Gastrocnemius medialis (tissue), 4 donors: ENCODE measurements around the gene CENPW. TPM values are rescaled to one million over a fixed set of nuclear protein-coding genes. Genes with fewer than 3 reads are reported as not detected.
A peak's percentile ranks its signal among the peaks of the same experiment; 100 is the strongest.

Experiments
- ATAC-seq, 2 donors: fragments of 150-250 bp; one replicate each; pipeline ENCODE4 v1.9.1; 2016
- DNase-seq, 2 donors: peaks; one replicate each; pipeline ENCODE4 v3.0.0-alpha.2; 2019
- H3K27ac ChIP-seq, 4 donors: fragments of 200-600 bp; sonication (generic); 1 replicate in 1 of 4; 2 replicates in 3 of 4; pipeline ENCODE4 v1.5.1; 2016 to 2018; ENCODE audit warnings: mild to moderate bottlenecking in 2 of 4, moderate library complexity in 1 of 4
- H3K27me3 ChIP-seq, 3 donors: fragments of 200-600 bp; sonication (generic) in 2 of 3; 1 replicate in 1 of 3; 2 replicates in 2 of 3; pipeline versions ENCODE4 v1.5.1 to v1.6.0; 2016 to 2019; ENCODE audit warnings: mild to moderate bottlenecking in 1 of 3, moderate library complexity in 1 of 3
- H3K36me3 ChIP-seq, 2 donors: fragments of 200-600 bp; sonication (generic) in 1 of 2; one replicate each; pipeline ENCODE4 v1.5.1; 2017 to 2018
- H3K4me1 ChIP-seq, 2 donors: fragments of 200-600 bp; sonication (generic) in 1 of 2; one replicate each; pipeline ENCODE4 v1.5.1; 2016 to 2017; ENCODE audit warnings: mild to moderate bottlenecking in 2 of 2
- H3K4me3 ChIP-seq, 4 donors: fragments of 200-600 bp; sonication (generic) in 3 of 4; 1 replicate in 1 of 4; 2 replicates in 3 of 4; pipeline ENCODE4 v1.5.1; 2016 to 2019; ENCODE audit warnings: mild to moderate bottlenecking in 2 of 4
- H3K9me3 ChIP-seq, 3 donors: fragments of 200-600 bp; sonication (generic) in 2 of 3; 1 replicate in 1 of 3; 2 replicates in 2 of 3; pipeline ENCODE4 v1.5.1; 2016 to 2019
- POLR2A ChIP-seq, 2 donors: fragments of 450-650 bp; IDR thresholded peaks; one replicate each; pipeline ENCODE4 v1.6.1; 2017; ENCODE audit warnings: antibody characterized with exemption in 2 of 2, mild to moderate bottlenecking in 2 of 2, moderate library complexity in 2 of 2
- in situ Hi-C, 4 donors: fragments of 200-750 bp; cut with MboI; loops; one replicate each; pipeline versions ENCODE4 v1.15.0 to v1.8.0; 2017; ENCODE audit warnings: low sequenced_read_pairs in 4 of 4
- intact Hi-C: fragments of 100-400 bp; cut with DNase I; formaldehyde crosslinking; loops from one replicate; pipeline ENCODE4 v1.15.1; 2023; ENCODE audit warnings: low total_unique reads
- total RNA-seq, 4 donors: library from RNA; depleted of rRNA; stranded (reverse); fragments of >200 nt; gene quantifications; one replicate each; pipeline versions ENCODE4 v1.1.0 to v1.2.3, GENCODE V29; 2016
- TF ChIP-seq, protein P1 (sequence below), 5 experiments: fragments of 450-650 bp in 3 of 5; fragments of 200-600 bp in 2 of 5; sonication (generic) in 2 of 5; IDR thresholded peaks in 4 of 5; conservative IDR thresholded peaks in 1 of 5; 1 replicate in 4 of 5; 2 replicates in 1 of 5; pipeline ENCODE4 v1.5.1; 2016 to 2019; ENCODE audit warnings: antibody characterized with exemption in 5 of 5, mild to moderate bottlenecking in 3 of 5, moderate library complexity in 3 of 5

Gene CENPW
- total RNA-seq, 4 donors from 2014 or later = 1.6 to 2.2 (median 2.1) TPM; not detected in 1

DNA sequence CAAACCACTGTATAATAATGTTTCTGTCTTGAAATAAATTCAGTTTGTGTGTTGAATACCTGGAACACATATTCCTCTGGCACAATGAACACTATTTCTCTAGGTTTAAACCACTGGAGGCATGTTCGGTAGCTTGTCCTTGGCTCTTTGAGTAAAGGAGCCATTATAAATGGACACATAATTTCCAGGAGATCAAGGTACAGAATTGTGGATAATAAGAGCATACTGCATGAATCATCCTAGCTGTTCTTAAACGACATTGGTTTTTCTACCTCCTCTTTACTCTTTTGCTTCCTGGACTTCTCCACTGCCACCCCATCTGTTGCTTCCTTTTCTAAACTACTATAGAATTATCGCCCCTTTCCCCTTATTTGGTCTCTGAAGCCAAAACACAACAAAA is 1.2 kb downstream of the CENPW start:
- Histone ChIP-seq H3K27ac (no peak overlapping the region), H3K27me3 (no peaks in the 10 kb centered on the region), H3K9me3 (no peaks in the 10 kb centered on the region), H3K36me3 (no peaks in the 10 kb centered on the region), H3K4me1 (peaks cover 21 to 23% of the 10 kb centered on the region in 2 donors), H3K4me3 (peak overlapping the region in 3 of 4 donors; percentile 74 to 84 (median 80))
- intact Hi-C loops = no loop called here
- TF ChIP-seq, protein P1, sequence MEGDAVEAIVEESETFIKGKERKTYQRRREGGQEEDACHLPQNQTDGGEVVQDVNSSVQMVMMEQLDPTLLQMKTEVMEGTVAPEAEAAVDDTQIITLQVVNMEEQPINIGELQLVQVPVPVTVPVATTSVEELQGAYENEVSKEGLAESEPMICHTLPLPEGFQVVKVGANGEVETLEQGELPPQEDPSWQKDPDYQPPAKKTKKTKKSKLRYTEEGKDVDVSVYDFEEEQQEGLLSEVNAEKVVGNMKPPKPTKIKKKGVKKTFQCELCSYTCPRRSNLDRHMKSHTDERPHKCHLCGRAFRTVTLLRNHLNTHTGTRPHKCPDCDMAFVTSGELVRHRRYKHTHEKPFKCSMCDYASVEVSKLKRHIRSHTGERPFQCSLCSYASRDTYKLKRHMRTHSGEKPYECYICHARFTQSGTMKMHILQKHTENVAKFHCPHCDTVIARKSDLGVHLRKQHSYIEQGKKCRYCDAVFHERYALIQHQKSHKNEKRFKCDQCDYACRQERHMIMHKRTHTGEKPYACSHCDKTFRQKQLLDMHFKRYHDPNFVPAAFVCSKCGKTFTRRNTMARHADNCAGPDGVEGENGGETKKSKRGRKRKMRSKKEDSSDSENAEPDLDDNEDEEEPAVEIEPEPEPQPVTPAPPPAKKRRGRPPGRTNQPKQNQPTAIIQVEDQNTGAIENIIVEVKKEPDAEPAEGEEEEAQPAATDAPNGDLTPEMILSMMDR (IDR thresholded peaks at IDR 0.05 in 4 of 5, conservative IDR thresholded peaks at IDR 0.05 in 1 of 5) = no peak
- no peak for TF ChIP-seq POLR2A (IDR thresholded peaks at IDR 0.05)
- in situ Hi-C loops = no loop called here
- no peak for ATAC-seq
- DNase-seq = no peak

DNA sequence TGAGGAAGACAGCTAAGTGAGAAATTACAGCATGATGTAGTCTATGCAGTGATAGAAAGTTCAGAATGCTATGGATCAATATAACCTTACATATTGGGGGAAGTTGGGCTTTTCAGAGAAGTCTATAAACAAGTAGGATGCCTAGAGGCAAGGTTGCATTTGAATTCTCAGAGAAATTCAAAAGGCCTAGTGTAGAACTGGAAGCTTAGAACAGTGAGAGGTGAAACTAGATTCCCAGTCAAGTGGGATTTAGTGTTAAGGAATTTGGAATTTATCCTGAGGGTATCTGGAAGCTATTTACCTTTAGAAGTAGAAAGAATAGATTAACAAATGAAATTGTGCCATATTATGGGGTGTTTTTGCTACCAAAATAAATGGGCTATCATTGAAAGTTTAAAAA is 4.3 kb downstream of the CENPW start:
- peaks cover 6 to 16% of the 10 kb centered on the region in 2 donors for H3K4me1 ChIP-seq
- in situ Hi-C loops (no loop called here), intact Hi-C loops (no loop called here)
- H3K27me3 ChIP-seq = no peaks in the 10 kb centered on the region
- TF ChIP-seq, protein P1 (IDR thresholded peaks at IDR 0.05 in 4 of 5, conservative IDR thresholded peaks at IDR 0.05 in 1 of 5) = no peak
- H3K27ac ChIP-seq = no peak overlapping the region
- DNase-seq (no peak), ATAC-seq (no peak)
- H3K4me3 ChIP-seq = no peak overlapping the region
- H3K36me3 ChIP-seq = no peaks in the 10 kb centered on the region
- H3K9me3 ChIP-seq = no peaks in the 10 kb centered on the region

DNA sequence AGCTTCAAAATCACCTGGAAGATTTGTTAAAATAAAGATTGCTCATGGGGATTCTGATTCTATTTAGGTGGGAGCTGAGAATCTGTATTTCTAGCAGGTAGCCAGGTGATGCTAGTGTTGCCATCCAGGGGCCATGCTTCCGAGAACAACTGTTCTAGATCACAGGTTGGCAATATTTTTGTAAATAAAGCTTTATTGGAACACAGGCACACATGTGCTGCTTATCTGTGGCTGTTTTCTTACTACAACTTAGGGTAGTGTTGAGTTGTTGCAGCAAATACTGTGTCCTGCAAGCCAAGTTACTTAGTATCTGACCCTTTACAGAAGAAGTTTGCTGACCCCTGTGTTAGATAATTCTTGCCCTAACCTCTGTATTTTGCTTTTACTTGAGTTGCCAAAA is 12.0 kb downstream of the CENPW start:
- H3K27ac ChIP-seq = no peak overlapping the region
- TF ChIP-seq, protein P1 (IDR thresholded peaks at IDR 0.05 in 4 of 5, conservative IDR thresholded peaks at IDR 0.05 in 1 of 5) = no peak
- TF ChIP-seq POLR2A (IDR thresholded peaks at IDR 0.05) = no peak
- intact Hi-C loops = no loop called here
- no peak overlapping the region for H3K4me3 ChIP-seq
- no peaks in the 10 kb centered on the region for H3K27me3 ChIP-seq
- no peaks in the 10 kb centered on the region for H3K9me3 ChIP-seq
- DNase-seq (no peak), ATAC-seq (no peak)
- in situ Hi-C loops = no loop called here
- H3K4me1 ChIP-seq = no peaks in the 10 kb centered on the region
- no peaks in the 10 kb centered on the region for H3K36me3 ChIP-seq

DNA sequence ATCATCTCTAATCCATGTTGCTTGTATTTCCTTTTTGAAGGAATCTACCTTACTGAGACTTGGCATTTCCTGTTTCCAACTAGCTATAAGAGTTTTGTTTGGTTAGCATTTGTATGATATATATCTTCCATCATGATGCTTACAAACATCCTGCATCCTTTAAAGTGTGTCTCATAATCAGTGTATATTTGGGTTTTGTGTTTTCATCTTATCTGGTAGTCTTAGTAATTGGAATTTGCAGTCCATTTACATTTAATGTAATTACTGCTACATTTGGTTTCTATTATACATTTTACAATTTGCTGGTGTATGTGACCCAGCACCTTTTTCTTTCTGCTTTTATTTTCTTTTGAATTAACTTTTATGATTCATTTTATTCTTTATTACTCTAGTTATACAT is 12.6 kb downstream of the CENPW start:
- no peak for ATAC-seq
- intact Hi-C loops (no loop called here), in situ Hi-C loops (no loop called here)
- no peaks in the 10 kb centered on the region for H3K4me1 ChIP-seq
- H3K36me3 ChIP-seq = no peaks in the 10 kb centered on the region
- H3K27ac ChIP-seq = no peak overlapping the region
- no peak overlapping the region for H3K4me3 ChIP-seq
- no peaks in the 10 kb centered on the region for H3K27me3 ChIP-seq
- no peaks in the 10 kb centered on the region for H3K9me3 ChIP-seq
- TF ChIP-seq POLR2A (IDR thresholded peaks at IDR 0.05) = no peak
- TF ChIP-seq, protein P1 (IDR thresholded peaks at IDR 0.05 in 4 of 5, conservative IDR thresholded peaks at IDR 0.05 in 1 of 5) = no peak
- DNase-seq = no peak

DNA sequence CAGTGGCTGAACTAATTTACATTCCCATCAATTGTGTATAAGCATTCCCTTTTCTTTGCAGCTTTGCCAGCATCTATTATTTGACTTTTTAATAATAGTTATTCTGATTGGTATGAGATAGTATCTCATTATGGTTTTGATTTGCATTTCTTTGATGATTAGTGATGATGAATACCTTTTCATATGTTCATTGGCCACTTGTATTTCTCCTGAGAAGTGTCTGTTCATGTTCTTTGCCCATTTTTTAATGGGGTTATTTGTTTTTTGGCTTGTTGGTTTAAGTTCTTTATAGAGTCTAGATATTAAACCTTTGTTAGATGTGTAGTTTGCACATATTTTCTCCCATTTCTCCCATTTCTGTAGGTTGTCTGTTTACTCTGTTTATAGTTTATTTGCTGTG is 16.6 kb downstream of the CENPW start:
- in situ Hi-C loops (no loop called here), intact Hi-C loops (no loop called here)
- Histone ChIP-seq H3K36me3 (no peaks in the 10 kb centered on the region), H3K9me3 (no peaks in the 10 kb centered on the region), H3K27ac (no peak overlapping the region), H3K27me3 (no peaks in the 10 kb centered on the region), H3K4me3 (no peak overlapping the region), H3K4me1 (no peaks in the 10 kb centered on the region)
- ATAC-seq (no peak), DNase-seq (no peak)
- TF ChIP-seq, protein P1 (IDR thresholded peaks at IDR 0.05 in 4 of 5, conservative IDR thresholded peaks at IDR 0.05 in 1 of 5) = no peak
- TF ChIP-seq POLR2A (IDR thresholded peaks at IDR 0.05) = no peak
